Vagina (tissue), 2 donors: ENCODE data around the gene GPX4.

Source experiments
- POLR2A ChIP-seq, 2 donors: fragments of 450-650 bp; IDR thresholded peaks; one replicate each; pipeline ENCODE4 v1.6.1; 2017; ENCODE audit warnings: antibody characterized with exemption in 2 of 2, mild to moderate bottlenecking in 2 of 2, moderate library complexity in 2 of 2
- TF ChIP-seq, protein P1 (sequence below), 3 experiments: fragments of 450-650 bp in 2 of 3; fragments of 200-600 bp in 1 of 3; sonication (generic) in 1 of 3; IDR thresholded peaks; one replicate each; pipeline ENCODE4 v1.5.1; 2017 to 2019; ENCODE audit warnings: antibody characterized with exemption in 3 of 3, mild to moderate bottlenecking in 2 of 3, moderate library complexity in 2 of 3

DNA sequence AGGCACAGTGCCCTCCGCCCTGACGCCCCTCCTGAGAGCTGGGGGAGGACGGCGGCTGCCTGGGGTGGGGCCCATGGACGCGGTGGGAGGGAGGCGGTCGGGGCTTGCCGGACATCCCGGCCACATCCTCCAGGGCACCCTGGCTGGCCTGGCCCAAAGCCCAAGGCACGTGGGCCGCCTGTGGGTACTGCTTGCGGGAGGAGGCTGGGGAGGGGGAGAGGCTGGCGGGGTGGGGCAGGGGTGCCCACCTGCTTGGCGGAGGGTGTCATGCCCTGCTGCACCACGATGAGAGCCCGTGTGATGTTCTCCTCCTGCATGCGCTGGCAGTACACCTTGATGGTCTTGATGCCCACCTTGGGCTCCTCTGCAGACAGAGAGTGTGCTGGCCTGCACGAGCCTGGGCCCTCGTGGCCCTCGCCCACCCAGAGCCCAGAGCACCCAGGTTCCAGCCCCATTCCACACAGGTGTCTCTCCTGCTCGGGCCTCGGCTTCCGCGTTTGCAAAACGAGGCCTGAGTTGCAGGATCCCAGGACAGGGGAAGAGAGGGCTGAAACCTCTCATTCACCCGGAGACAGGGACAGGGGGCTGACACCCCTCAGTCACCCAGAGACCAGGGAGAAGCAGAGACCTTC lies 12.1 kb upstream of the GPX4 start:
- no peak for TF ChIP-seq POLR2A (IDR thresholded peaks at IDR 0.05)
- TF ChIP-seq, protein P1, sequence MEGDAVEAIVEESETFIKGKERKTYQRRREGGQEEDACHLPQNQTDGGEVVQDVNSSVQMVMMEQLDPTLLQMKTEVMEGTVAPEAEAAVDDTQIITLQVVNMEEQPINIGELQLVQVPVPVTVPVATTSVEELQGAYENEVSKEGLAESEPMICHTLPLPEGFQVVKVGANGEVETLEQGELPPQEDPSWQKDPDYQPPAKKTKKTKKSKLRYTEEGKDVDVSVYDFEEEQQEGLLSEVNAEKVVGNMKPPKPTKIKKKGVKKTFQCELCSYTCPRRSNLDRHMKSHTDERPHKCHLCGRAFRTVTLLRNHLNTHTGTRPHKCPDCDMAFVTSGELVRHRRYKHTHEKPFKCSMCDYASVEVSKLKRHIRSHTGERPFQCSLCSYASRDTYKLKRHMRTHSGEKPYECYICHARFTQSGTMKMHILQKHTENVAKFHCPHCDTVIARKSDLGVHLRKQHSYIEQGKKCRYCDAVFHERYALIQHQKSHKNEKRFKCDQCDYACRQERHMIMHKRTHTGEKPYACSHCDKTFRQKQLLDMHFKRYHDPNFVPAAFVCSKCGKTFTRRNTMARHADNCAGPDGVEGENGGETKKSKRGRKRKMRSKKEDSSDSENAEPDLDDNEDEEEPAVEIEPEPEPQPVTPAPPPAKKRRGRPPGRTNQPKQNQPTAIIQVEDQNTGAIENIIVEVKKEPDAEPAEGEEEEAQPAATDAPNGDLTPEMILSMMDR (IDR thresholded peaks at IDR 0.05): no peak
